IMR-90 (cell line): Measurements from ENCODE around the gene PATJ. TPM values are rescaled to one million over a fixed set of nuclear protein-coding genes. Genes with fewer than 3 reads are reported as not detected.

ENCODE experiments used
- ATAC-seq: fragments of 200-7000 bp; cut with Tn5 transposase; 2 replicates; pipeline ENCODE4 v1.9.1; 2020; ENCODE audit warnings: low read depth, mild to moderate bottlenecking, moderate library complexity
- BruUV-seq: library from RNA; stranded (reverse); fragments of 400-500 nt; replicated peaks from 2 replicates; lab custom pipeline; 2021; lab: Mats Ljungman, UMichigan
- CTCF ChIA-PET: fragments of 300-600 bp; formaldehyde crosslinking; extraction: SDS; loops from one replicate; lab custom pipeline; 2021; ENCODE audit warnings: antibody characterized with exemption; lab: Yijun Ruan, JAX
- POLR2A ChIA-PET: fragments of 300-600 bp; sonication (Branson Sonifier 250); formaldehyde crosslinking; loops from one replicate; lab custom pipeline; 2022; ENCODE audit warnings: antibody characterized with exemption; ENCODE audit not compliant: unreplicated experiment; lab: Charles Lee
- DNase-seq: peaks from one replicate; pipeline ENCODE4 v3.0.0; 2013
- H2AFZ ChIP-seq: replicated peaks from 2 replicates; pipeline ENCODE3; 2013; ENCODE audit warnings: low read length, mild to moderate bottlenecking; ENCODE audit not compliant: poor library complexity
- H2AK5ac ChIP-seq: 2 replicates; pipeline ENCODE4 v1.6.1; 2013; ENCODE audit warnings: low read depth, low read length, inconsistent platforms
- H2AK9ac ChIP-seq: replicated peaks from 2 replicates; pipeline ENCODE3; 2013; ENCODE audit warnings: mild to moderate bottlenecking, low read depth, low read length, moderate library complexity; ENCODE audit not compliant: poor library complexity
- H2BK120ac ChIP-seq: 2 replicates; pipeline ENCODE4 v1.6.1; 2013; ENCODE audit warnings: low read depth, low read length, inconsistent platforms
- H2BK15ac ChIP-seq: 3 replicates; pipeline ENCODE4 v1.6.1; 2013; ENCODE audit warnings: low read depth, low read length, inconsistent platforms
- H2BK20ac ChIP-seq: 2 replicates; pipeline ENCODE4 v1.6.1; 2013; ENCODE audit warnings: low read depth, mild to moderate bottlenecking, inconsistent platforms, low read length, moderate library complexity
- H2BK5ac ChIP-seq: 2 replicates; pipeline ENCODE4 v1.6.1; 2013; ENCODE audit warnings: mild to moderate bottlenecking, low read depth, low read length, inconsistent platforms; ENCODE audit not compliant: poor library complexity, severe bottlenecking
- H3K14ac ChIP-seq: replicated peaks from 2 replicates; pipeline ENCODE4 v1.6.1; 2013; ENCODE audit warnings: low read depth, low read length, inconsistent platforms
- H3K18ac ChIP-seq: 2 replicates; pipeline ENCODE4 v1.6.1; 2013; ENCODE audit warnings: low read depth, low read length, control low read depth
- H3K23ac ChIP-seq: 2 replicates; pipeline ENCODE4 v1.6.1; 2013; ENCODE audit warnings: low read depth, low read length, inconsistent platforms
- H3K27ac ChIP-seq: 2 replicates; pipeline ENCODE4 v1.5.1; 2013; ENCODE audit warnings: mild to moderate bottlenecking, control low read depth, low read length; ENCODE audit not compliant: insufficient read depth
- H3K27me3 ChIP-seq: 2 replicates; pipeline ENCODE4 v1.6.1; 2013; ENCODE audit warnings: low read length; ENCODE audit not compliant: control insufficient read depth, insufficient read depth
- H3K36me3 ChIP-seq: 2 replicates; pipeline ENCODE4 v1.6.1; 2013; ENCODE audit warnings: low read length, mixed read lengths; ENCODE audit not compliant: control insufficient read depth, insufficient read depth
- H3K4ac ChIP-seq: 2 replicates; pipeline ENCODE4 v1.6.1; 2013; ENCODE audit warnings: low read depth, low read length, inconsistent platforms
- H3K4me1 ChIP-seq: 2 replicates; pipeline ENCODE4 v1.6.1; 2013; ENCODE audit warnings: low read length, mixed read lengths; ENCODE audit not compliant: control insufficient read depth, insufficient read depth
- H3K4me2 ChIP-seq: 2 replicates; pipeline ENCODE4 v1.6.1; 2013; ENCODE audit warnings: low read depth, mild to moderate bottlenecking, control low read depth, low read length, moderate library complexity
- H3K4me3 ChIP-seq: 2 replicates; pipeline ENCODE4 v1.5.1; 2013; ENCODE audit warnings: low read depth, mild to moderate bottlenecking, control low read depth, low read length, moderate library complexity; ENCODE audit not compliant: insufficient read depth
- H3K56ac ChIP-seq: 2 replicates; pipeline ENCODE4 v1.6.1; 2013; ENCODE audit warnings: low read length, inconsistent platforms; ENCODE audit not compliant: insufficient read depth; ENCODE audit errors: extremely low read depth
- H3K79me1 ChIP-seq, 2 experiments: 2 replicates each; pipeline ENCODE4 v1.6.1; 2013; ENCODE audit warnings: low read length in 2 of 2, inconsistent platforms in 1 of 2, low read depth in 1 of 2
- H3K9ac ChIP-seq: 2 replicates; pipeline ENCODE4 v1.6.1; 2013; ENCODE audit warnings: low read depth, low read length, control low read depth
- H3K9me1 ChIP-seq: 2 replicates; pipeline ENCODE4 v1.6.1; 2013; ENCODE audit warnings: low read length, inconsistent platforms; ENCODE audit not compliant: insufficient read depth
- H3K9me3 ChIP-seq: 2 replicates; pipeline ENCODE4 v1.6.1; 2013; ENCODE audit warnings: low read length; ENCODE audit not compliant: control insufficient read depth, insufficient read depth
- H4K20me1 ChIP-seq: 2 replicates; pipeline ENCODE4 v1.6.1; 2013; ENCODE audit warnings: low read length, inconsistent platforms; ENCODE audit not compliant: insufficient read depth
- H4K5ac ChIP-seq: 2 replicates; pipeline ENCODE4 v1.6.1; 2013; ENCODE audit warnings: mild to moderate bottlenecking, low read depth, low read length, control low read depth
- H4K8ac ChIP-seq, 2 experiments: 2 replicates each; pipeline ENCODE4 v1.6.1; 2013; ENCODE audit warnings: low read depth in 2 of 2, low read length in 2 of 2, control low read depth in 1 of 2, inconsistent platforms in 1 of 2
- H4K91ac ChIP-seq: 2 replicates; pipeline ENCODE4 v1.6.1; 2013; ENCODE audit warnings: low read depth, low read length, inconsistent platforms; ENCODE audit not compliant: insufficient read depth
- CEBPB ChIP-seq: IDR thresholded peaks from 2 replicates; pipeline ENCODE4 v1.6.1; 2012; ENCODE audit warnings: low read depth, low read length, improper control_type of control experiment
- MAFK ChIP-seq: IDR thresholded peaks from 2 replicates; pipeline ENCODE4 v1.6.1; 2012; ENCODE audit warnings: low read depth, low read length, improper control_type of control experiment
- dilution Hi-C: fragments of 300-500 bp; cut with HindIII; formaldehyde crosslinking; loops from one replicate; pipeline ENCODE4 v1.14.3; 2018; ENCODE audit warnings: low sequenced_read_pairs; ENCODE audit not compliant: unreplicated experiment
- in situ Hi-C: fragments of 300-500 bp; cut with MboI; formaldehyde crosslinking; loops from 3 replicates; pipeline ENCODE4 v1.14.3; 2019; ENCODE audit warnings: low sequenced_read_pairs, inconsistent platforms, mixed read lengths
- intact Hi-C: fragments of 100-400 bp; cut with micrococcal nuclease; formaldehyde crosslinking; loops from 2 replicates; pipeline ENCODE4 v1.10.0; 2022
- polyA plus RNA-seq, 3 experiments: library from polyadenylated mRNA; depleted of rRNA; stranded (reverse); fragments of >200 nt; gene quantifications; 2 replicates each; pipeline ENCODE4 v1.2.3, GENCODE V29; 2012; ENCODE audit warnings: low replicate concordance in 1 of 3
- total RNA-seq: library from RNA; depleted of rRNA; stranded (reverse); fragments of >200 nt; gene quantifications from 2 replicates; pipeline ENCODE4 v1.2.3, GENCODE V29; 2012
- TF ChIP-seq, protein P1 (sequence below): fragments of 150-350 bp; IDR thresholded peaks from 2 replicates; pipeline ENCODE4 v1.6.1; 2017; ENCODE audit warnings: mild to moderate bottlenecking, antibody characterized with exemption, low read length, low read depth

The PATJ gene
- total and polyA plus RNA-seq, 2 of the 4 experiments (the other 2 are of a cell fraction): 2.0 to 3.4 TPM

DNA sequence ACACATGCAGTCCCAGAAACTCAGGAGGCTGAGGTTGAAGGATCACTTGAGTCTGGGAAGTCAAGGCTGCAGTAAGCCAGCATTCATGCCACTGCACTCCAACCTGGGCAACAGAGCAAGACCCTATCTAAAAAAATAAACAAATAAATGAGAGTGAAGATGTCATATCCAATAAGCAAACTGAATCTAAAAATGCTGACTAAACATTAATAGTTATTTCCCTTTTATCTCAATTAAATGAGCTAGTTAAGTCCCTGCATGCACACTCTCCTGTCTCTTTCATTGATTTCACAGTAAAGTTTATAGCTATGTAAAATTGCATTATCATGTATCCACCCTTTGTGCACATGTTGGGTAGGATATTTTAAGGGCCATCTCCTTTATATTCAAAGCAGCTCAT, 371.2 kb downstream of the PATJ start:
- DNase-seq (no peak), ATAC-seq (no peak)
- Histone ChIP-seq H3K4me1 (no peaks in the 10 kb centered on the region), H3K14ac (no peak overlapping the region), H2AK9ac (no peak overlapping the region), H3K56ac (no peak overlapping the region), H4K91ac (no peak overlapping the region), H3K23ac (no peak overlapping the region), H3K27me3 (no peaks in the 10 kb centered on the region), H2BK120ac (no peak overlapping the region), H3K9ac (no peak overlapping the region), H3K4me3 (no peak overlapping the region), H3K36me3 (no peaks in the 10 kb centered on the region), H2AFZ (no peak overlapping the region), H2AK5ac (no peak overlapping the region), H3K9me1 (no peaks in the 10 kb centered on the region), H3K4ac (no peak overlapping the region), H3K9me3 (no peaks in the 10 kb centered on the region), H4K20me1 (no peaks in the 10 kb centered on the region), H4K5ac (no peak overlapping the region), H2BK5ac (no peak overlapping the region), H4K8ac (no peak overlapping the region), H3K27ac (no peak overlapping the region), H3K79me1 (no peaks in the 10 kb centered on the region), H3K18ac (no peak overlapping the region), H2BK15ac (no peak overlapping the region), H3K4me2 (no peak overlapping the region), H2BK20ac (no peak overlapping the region)
- CTCF ChIA-PET: no interaction called here
- BruUV-seq: no TSS peak
- in situ Hi-C loops (no loop called here), dilution Hi-C loops (no loop called here), intact Hi-C loops (no loop called here)
- TF ChIP-seq CEBPB (no peak), MAFK (peak; percentile 97)
- TF ChIP-seq, protein P1, sequence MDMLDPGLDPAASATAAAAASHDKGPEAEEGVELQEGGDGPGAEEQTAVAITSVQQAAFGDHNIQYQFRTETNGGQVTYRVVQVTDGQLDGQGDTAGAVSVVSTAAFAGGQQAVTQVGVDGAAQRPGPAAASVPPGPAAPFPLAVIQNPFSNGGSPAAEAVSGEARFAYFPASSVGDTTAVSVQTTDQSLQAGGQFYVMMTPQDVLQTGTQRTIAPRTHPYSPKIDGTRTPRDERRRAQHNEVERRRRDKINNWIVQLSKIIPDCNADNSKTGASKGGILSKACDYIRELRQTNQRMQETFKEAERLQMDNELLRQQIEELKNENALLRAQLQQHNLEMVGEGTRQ: no peak
- POLR2A ChIA-PET: no interaction called here
